ENCODE results near the gene PCMT1.
"Not testable (repeated sequence)": the region's sequence is repeated elsewhere in the genome, so short reads cannot be mapped to it uniquely, and the experiment has no call there.

The PCMT1 gene

DNA sequence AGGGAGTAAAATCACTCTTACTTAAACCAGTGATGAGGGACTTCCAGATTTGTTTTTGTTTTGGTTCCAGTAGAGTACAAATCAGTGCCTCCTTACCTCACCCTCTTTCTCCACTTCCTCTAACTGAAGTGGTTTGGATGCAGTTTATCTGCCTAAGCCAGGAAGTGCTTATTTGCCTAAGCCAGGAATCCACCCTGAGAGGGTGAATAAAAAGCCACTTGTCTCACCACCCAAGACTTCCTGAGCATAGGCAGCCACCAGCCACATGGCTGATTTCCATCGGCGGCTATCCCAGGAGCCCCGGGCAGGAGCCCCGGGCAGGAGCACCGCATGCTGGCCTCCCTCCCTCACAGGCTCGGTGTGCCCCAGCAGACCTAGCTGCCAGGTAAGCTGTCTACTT is 102.6 kb downstream of the PCMT1 start:
- DNase-seq (ENCODE audit: low spot score), result peak; percentile 30
- in situ Hi-C loops (cut with MboI; ENCODE audit: low sequenced_read_pairs, unreplicated experiment), result no loop called here

DNA sequence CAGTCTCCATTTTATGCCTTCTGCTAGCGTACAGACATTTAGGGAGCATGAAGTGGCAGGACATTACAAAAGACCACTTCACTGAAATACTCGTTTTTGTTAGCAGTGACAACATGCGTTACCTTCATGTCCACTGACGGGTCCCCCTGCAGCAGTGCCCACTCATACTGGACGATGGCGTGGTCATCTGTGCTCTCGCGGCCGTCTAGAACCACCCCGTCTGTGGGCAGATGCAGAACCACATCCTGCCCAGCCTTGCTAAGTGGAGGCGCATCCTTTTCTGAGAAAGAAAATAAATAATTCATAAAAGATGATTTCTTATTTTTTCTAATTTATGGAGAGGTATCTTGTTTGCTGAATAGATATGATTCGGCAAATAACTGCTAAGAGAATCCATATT is 103.3 kb downstream of the PCMT1 start:
- DNase-seq (ENCODE audit: low spot score), result no peak
- TF ChIP-seq, protein P1, sequence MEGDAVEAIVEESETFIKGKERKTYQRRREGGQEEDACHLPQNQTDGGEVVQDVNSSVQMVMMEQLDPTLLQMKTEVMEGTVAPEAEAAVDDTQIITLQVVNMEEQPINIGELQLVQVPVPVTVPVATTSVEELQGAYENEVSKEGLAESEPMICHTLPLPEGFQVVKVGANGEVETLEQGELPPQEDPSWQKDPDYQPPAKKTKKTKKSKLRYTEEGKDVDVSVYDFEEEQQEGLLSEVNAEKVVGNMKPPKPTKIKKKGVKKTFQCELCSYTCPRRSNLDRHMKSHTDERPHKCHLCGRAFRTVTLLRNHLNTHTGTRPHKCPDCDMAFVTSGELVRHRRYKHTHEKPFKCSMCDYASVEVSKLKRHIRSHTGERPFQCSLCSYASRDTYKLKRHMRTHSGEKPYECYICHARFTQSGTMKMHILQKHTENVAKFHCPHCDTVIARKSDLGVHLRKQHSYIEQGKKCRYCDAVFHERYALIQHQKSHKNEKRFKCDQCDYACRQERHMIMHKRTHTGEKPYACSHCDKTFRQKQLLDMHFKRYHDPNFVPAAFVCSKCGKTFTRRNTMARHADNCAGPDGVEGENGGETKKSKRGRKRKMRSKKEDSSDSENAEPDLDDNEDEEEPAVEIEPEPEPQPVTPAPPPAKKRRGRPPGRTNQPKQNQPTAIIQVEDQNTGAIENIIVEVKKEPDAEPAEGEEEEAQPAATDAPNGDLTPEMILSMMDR (IDR thresholded peaks at IDR 0.05; ENCODE audit: borderline replicate concordance, control extremely low read depth, extremely low read depth, insufficient read depth, missing control alignments), result no peak
- in situ Hi-C loops (cut with MboI; ENCODE audit: low sequenced_read_pairs, unreplicated experiment), result no loop called here

More for the DNA sequence above, 102.6 kb downstream of the PCMT1 start:
- TF ChIP-seq, protein P1 (IDR thresholded peaks at IDR 0.05; ENCODE audit: borderline replicate concordance, control extremely low read depth, extremely low read depth, insufficient read depth, missing control alignments), result no peak

DNA sequence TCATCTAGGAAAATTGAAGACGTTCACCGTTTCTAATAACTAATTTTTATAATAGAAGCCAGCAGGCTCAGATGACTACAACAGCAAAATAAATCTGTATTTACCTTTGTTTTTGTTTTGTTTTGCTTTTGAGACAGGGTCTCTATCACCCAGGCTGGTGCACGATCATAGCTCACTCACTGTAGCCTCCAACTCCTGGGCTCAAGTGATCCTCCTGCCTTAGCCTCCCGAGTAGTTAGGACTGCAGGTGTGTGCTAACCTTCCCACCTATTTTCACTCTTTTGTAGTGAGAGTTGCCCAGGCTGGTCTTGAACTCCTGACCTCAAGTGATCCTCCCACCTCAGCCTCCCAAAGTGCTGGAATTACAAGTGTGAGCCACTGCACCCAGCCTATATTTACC is 104.5 kb downstream of the PCMT1 start:
- DNase-seq (ENCODE audit: low spot score); in situ Hi-C loops (cut with MboI; ENCODE audit: low sequenced_read_pairs, unreplicated experiment): not testable (repeated sequence)

DNA sequence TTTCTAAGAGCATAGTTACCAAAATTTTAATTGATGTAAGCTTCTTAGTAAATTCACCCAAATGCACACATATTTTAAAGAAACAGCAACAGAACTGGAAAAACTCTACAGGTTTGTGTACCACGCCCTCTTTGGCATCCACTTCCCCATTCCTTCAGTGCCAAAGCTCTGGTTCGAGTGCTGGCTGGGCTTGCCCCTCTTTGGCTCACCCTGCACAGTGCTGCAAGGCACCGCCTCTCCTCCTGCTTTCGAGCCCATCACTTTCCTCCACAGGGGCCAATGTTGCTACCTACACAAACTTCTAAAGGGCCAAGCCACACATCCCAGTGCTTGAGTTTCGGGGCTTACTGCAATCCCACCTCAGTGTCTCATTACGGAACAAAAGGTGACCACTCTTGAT is 105.0 kb downstream of the PCMT1 start:
- no peak for DNase-seq (ENCODE audit: low spot score)
- TF ChIP-seq, protein P1 (IDR thresholded peaks at IDR 0.05; ENCODE audit: borderline replicate concordance, control extremely low read depth, extremely low read depth, insufficient read depth, missing control alignments), result no peak
- in situ Hi-C loops (cut with MboI; ENCODE audit: low sequenced_read_pairs, unreplicated experiment), result no loop called here

DNA sequence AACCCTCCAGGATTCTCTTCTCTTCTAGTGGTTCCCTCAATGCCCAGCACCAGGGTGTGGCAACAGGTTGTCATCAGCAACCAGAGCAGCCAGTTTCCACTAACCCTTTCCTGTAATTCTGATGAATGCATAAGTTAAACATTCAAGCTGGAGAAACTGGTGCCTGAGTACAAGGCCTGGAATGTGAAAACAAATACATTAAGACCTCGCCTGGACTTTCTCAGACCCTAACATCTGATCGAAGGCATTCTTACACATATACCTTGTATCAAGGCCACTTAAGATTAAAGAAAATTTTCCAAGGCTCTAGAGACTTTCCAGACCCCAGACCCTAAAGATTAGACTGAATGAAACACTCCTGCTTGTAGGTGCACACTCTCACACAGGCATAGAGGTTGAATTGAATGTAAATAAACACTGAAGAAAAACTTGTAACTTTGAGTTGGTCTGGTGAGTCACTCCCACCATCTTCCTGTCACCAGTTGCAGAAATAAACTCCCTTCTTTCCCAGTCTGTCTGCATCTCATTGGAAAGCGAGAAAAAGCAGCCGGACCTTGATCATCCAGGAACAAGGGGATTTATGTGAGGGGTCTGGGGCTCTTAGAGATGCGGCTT is 105.6 kb downstream of the PCMT1 start:
- in situ Hi-C loops (cut with MboI; ENCODE audit: low sequenced_read_pairs, unreplicated experiment), result no loop called here
- no peak for DNase-seq (ENCODE audit: low spot score)
- TF ChIP-seq, protein P1 (IDR thresholded peaks at IDR 0.05; ENCODE audit: borderline replicate concordance, control extremely low read depth, extremely low read depth, insufficient read depth, missing control alignments), result no peak

DNA sequence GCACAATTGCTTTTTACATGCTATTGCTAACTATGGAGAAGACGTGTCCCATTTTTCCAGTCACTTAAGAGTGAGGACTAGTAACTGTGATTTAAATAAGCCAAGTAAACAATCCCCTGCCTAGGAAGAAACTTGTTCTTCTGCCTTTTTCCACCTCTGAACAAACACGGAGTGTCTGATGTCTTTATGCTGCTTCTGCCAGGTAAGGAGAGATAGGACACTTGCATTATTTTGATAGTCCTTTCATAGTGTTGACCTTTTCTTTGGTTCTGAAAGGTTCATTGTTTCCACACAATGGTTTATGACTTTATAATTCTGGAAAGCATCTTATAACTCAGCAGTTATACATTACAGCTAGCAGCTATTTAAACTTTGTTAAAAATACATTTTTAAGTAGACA is 106.2 kb downstream of the PCMT1 start:
- in situ Hi-C loops (cut with MboI; ENCODE audit: low sequenced_read_pairs, unreplicated experiment), result no loop called here
- no peak for DNase-seq (ENCODE audit: low spot score)

DNA sequence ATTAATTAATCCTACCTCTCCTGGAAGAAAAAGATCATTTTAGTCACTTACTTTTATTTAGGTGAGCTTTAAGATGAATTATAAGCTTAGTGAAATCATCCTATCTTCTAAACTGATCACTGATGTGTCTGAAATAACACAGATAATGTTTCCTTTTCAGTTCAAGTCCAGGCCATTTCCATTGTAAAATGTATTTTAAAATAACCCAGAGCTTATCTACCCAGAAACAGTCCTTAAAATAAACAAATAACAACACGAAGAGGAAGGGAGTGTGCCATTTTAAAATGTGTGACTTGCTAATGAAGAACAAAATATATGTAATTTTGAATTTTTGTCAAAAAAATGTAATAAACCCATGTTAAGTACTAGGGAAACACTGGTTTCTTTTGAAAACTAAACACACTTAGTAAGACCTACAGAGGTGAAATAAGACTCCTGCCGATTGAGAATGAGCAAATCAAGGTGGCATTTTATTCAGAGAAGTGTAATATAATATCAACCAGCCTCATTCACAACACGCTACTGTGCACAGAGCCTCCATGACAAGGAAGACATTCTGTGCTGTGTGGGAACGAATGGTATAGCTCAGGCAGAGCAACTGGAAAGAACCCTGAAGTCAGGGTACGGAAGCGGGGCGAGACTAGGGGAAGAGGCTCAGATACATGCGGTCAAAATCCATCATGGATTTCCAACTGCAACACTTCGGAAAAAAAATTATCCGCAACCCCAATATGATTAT is 106.9 kb downstream of the PCMT1 start:
- in situ Hi-C loops (cut with MboI; ENCODE audit: low sequenced_read_pairs, unreplicated experiment), result no loop called here
- TF ChIP-seq, protein P1 (IDR thresholded peaks at IDR 0.05; ENCODE audit: borderline replicate concordance, control extremely low read depth, extremely low read depth, insufficient read depth, missing control alignments), result no peak
- DNase-seq (ENCODE audit: low spot score), result no peak

More for the DNA sequence above, 106.2 kb downstream of the PCMT1 start:
- TF ChIP-seq, protein P1 (IDR thresholded peaks at IDR 0.05; ENCODE audit: borderline replicate concordance, control extremely low read depth, extremely low read depth, insufficient read depth, missing control alignments), result no peak
